HG02970 (cell line): ENCODE measurements around the gene SPOCD1.

Experiments
- ATAC-seq: cut with Tn5 transposase; IDR thresholded peaks from one replicate; pipeline ENCODE4 v1.9.1; 2021; ENCODE audit warnings: mild to moderate bottlenecking, moderate library complexity, moderate number of reproducible peaks; ENCODE audit not compliant: unreplicated experiment, low FRiP score

The SPOCD1 gene

GRCh38 chr1:31776032-31776431 is 39.8 kb downstream of the SPOCD1 start:
- ATAC-seq: no peak

- ATAC-seq: no peak
Measured at GRCh38 chr1:31775210-31775999, 40.4 kb downstream of the SPOCD1 start.

GRCh38 chr1:31774495-31774894 is 41.3 kb downstream of the SPOCD1 start:
- ATAC-seq: no peak

- no peak for ATAC-seq
Measured at GRCh38 chr1:31773861-31774260, 42.0 kb downstream of the SPOCD1 start.

GRCh38 chr1:31772669-31773248 is 43.1 kb downstream of the SPOCD1 start:
- no peak for ATAC-seq

GRCh38 chr1:31771891-31772668 is 43.7 kb downstream of the SPOCD1 start:
- no peak for ATAC-seq

- no peak for ATAC-seq
Measured at GRCh38 chr1:31769720-31770390, 46.0 kb downstream of the SPOCD1 start.

- no peak for ATAC-seq
Measured at GRCh38 chr1:31768939-31769704, 46.7 kb downstream of the SPOCD1 start.

- ATAC-seq: no peak
Measured at GRCh38 chr1:31768407-31768907, 47.4 kb downstream of the SPOCD1 start.

- ATAC-seq: no peak
Measured at GRCh38 chr1:31767225-31767624, 48.6 kb downstream of the SPOCD1 start.

- ATAC-seq: no peak
Measured at GRCh38 chr1:31765516-31765915, 50.3 kb downstream of the SPOCD1 start.

GRCh38 chr1:31765041-31765467 is 50.8 kb downstream of the SPOCD1 start:
- no peak for ATAC-seq

GRCh38 chr1:31764312-31765040 is 51.3 kb downstream of the SPOCD1 start, which contains the start of gene ADGRB2:
TSS of gene ADGRB2 (minus strand) at chr1:31764340. CDS start at chr1:31757221, 7,119 bp downstream.
- ATAC-seq: no peak

- ATAC-seq: no peak
Measured at GRCh38 chr1:31763671-31764311, 52.0 kb downstream of the SPOCD1 start.

GRCh38 chr1:31762726-31763670 is 52.8 kb downstream of the SPOCD1 start:
- no peak for ATAC-seq

- no peak for ATAC-seq
Measured at GRCh38 chr1:31762323-31762722, 53.5 kb downstream of the SPOCD1 start.

GRCh38 chr1:31761883-31762282 is 53.9 kb downstream of the SPOCD1 start:
- ATAC-seq: no peak
